GM12865 (cell line): ENCODE data around the gene GOLGA8A.
"Not testable (repeated sequence)": the region's sequence is repeated elsewhere in the genome, so short reads cannot be mapped to it uniquely, and the experiment has no call there.

Source experiments
- DNase-seq: peaks from one replicate; pipeline ENCODE4 v3.0.0; 2010; ENCODE audit warnings: low read depth
- H3K4me3 ChIP-seq: 2 replicates; pipeline ENCODE4 v1.5.1; 2011; ENCODE audit warnings: mild to moderate bottlenecking, low read depth, low read length, control low read depth
- CTCF ChIP-seq: IDR thresholded peaks from 2 replicates; pipeline ENCODE4 v1.5.1; 2011; ENCODE audit warnings: low read length, control low read depth, low read depth, inconsistent platforms; ENCODE audit not compliant: insufficient read depth; ENCODE audit errors: missing control alignments

The GOLGA8A gene

GRCh38 chr15:34436126-34436955, 1.3 kb downstream of the GOLGA8A start:
- H3K4me3 ChIP-seq, result peak overlapping the region; percentile 57
- TF ChIP-seq CTCF, result no peak
- DNase-seq, result peak; percentile 10

GRCh38 chr15:34435658-34436057, 1.9 kb downstream of the GOLGA8A start:
- DNase-seq, result no peak
- H3K4me3 ChIP-seq, result peak overlapping the region; percentile 57
- no peak for TF ChIP-seq CTCF

GRCh38 chr15:34434627-34435305, 2.8 kb downstream of the GOLGA8A start:
- no peak for DNase-seq
- H3K4me3 ChIP-seq, result no peak overlapping the region
- TF ChIP-seq CTCF, result no peak

- not testable (repeated sequence) for H3K4me3 ChIP-seq, DNase-seq
Observed at GRCh38 chr15:34433956-34434626, 3.5 kb downstream of the GOLGA8A start.

- not testable (repeated sequence) for H3K4me3 ChIP-seq, DNase-seq
Observed at GRCh38 chr15:34430642-34431041, 7.0 kb downstream of the GOLGA8A start.

- H3K4me3 ChIP-seq, DNase-seq: not testable (repeated sequence)
Observed at GRCh38 chr15:34423425-34424090, 14.1 kb downstream of the GOLGA8A start.

- not testable (repeated sequence) for H3K4me3 ChIP-seq
Observed at GRCh38 chr15:34420953-34421352, 16.7 kb downstream of the GOLGA8A start.

GRCh38 chr15:34418435-34418834, 19.2 kb downstream of the GOLGA8A start:
- not testable (repeated sequence) for DNase-seq, H3K4me3 ChIP-seq

More at GRCh38 chr15:34420953-34421352, 16.7 kb downstream of the GOLGA8A start:
- not testable (repeated sequence) for DNase-seq

- H3K4me3 ChIP-seq, DNase-seq: not testable (repeated sequence)
Observed at GRCh38 chr15:34409511-34409910, 28.1 kb downstream of the GOLGA8A start.

GRCh38 chr15:34408973-34409372, 28.6 kb downstream of the GOLGA8A start:
- not testable (repeated sequence) for H3K4me3 ChIP-seq, DNase-seq

- DNase-seq, H3K4me3 ChIP-seq: not testable (repeated sequence)
Observed at GRCh38 chr15:34403899-34404298, 33.7 kb downstream of the GOLGA8A start.

GRCh38 chr15:34403160-34403598, 34.4 kb downstream of the GOLGA8A start:
- not testable (repeated sequence) for DNase-seq, H3K4me3 ChIP-seq

- DNase-seq, H3K4me3 ChIP-seq: not testable (repeated sequence)
Observed at GRCh38 chr15:34397637-34398259, 39.9 kb downstream of the GOLGA8A start.

- DNase-seq, H3K4me3 ChIP-seq: not testable (repeated sequence)
Observed at GRCh38 chr15:34392981-34393380, 44.6 kb downstream of the GOLGA8A start.
